ENCODE data around the gene PHLPP1.
"Not testable (repeated sequence)": the region's sequence is repeated elsewhere in the genome, so short reads cannot be mapped to it uniquely, and the experiment has no call there.

The PHLPP1 gene

GRCh38 chr18:62776024-62776570, 60.8 kb downstream of the PHLPP1 start:
- DNase-seq: no peak

GRCh38 chr18:62777814-62778213, 62.5 kb downstream of the PHLPP1 start:
- no peak for DNase-seq

- no peak for DNase-seq
Observed at GRCh38 chr18:62778976-62779869, 63.9 kb downstream of the PHLPP1 start.

- no peak for DNase-seq
Observed at GRCh38 chr18:62781262-62781661, 65.9 kb downstream of the PHLPP1 start.

GRCh38 chr18:62781893-62782292, 66.6 kb downstream of the PHLPP1 start:
- peak; percentile 15 for DNase-seq

- DNase-seq: no peak
Observed at GRCh38 chr18:62784338-62784965, 69.1 kb downstream of the PHLPP1 start.

- no peak for DNase-seq
Observed at GRCh38 chr18:62784966-62785413, 69.6 kb downstream of the PHLPP1 start.

GRCh38 chr18:62786689-62787088, 71.3 kb downstream of the PHLPP1 start:
- DNase-seq: no peak

- no peak for DNase-seq
Observed at GRCh38 chr18:62788111-62788510, 72.8 kb downstream of the PHLPP1 start.

GRCh38 chr18:62788876-62789275, 73.5 kb downstream of the PHLPP1 start:
- no peak for DNase-seq

GRCh38 chr18:62790871-62791772, 75.8 kb downstream of the PHLPP1 start:
- DNase-seq: no peak

GRCh38 chr18:62792016-62792415, 76.7 kb downstream of the PHLPP1 start:
- DNase-seq: no peak

GRCh38 chr18:62795813-62796212, 80.5 kb downstream of the PHLPP1 start:
- no peak for DNase-seq

- DNase-seq: no peak
Observed at GRCh38 chr18:62796216-62796621, 80.9 kb downstream of the PHLPP1 start.

- no peak for DNase-seq
Observed at GRCh38 chr18:62797329-62797728, 82.0 kb downstream of the PHLPP1 start.

- DNase-seq: no peak
Observed at GRCh38 chr18:62799977-62800376, 84.6 kb downstream of the PHLPP1 start.

- no peak for DNase-seq
Observed at GRCh38 chr18:62802523-62802922, 87.2 kb downstream of the PHLPP1 start.

GRCh38 chr18:62807396-62807795, 92.1 kb downstream of the PHLPP1 start:
- DNase-seq: no peak

- no peak for DNase-seq
Observed at GRCh38 chr18:62808123-62808522, 92.8 kb downstream of the PHLPP1 start.

GRCh38 chr18:62809445-62809844, 94.1 kb downstream of the PHLPP1 start:
- not testable (repeated sequence) for DNase-seq

GRCh38 chr18:62809900-62810299, 94.6 kb downstream of the PHLPP1 start:
- DNase-seq: no peak

- DNase-seq: no peak
Observed at GRCh38 chr18:62810682-62811081, 95.3 kb downstream of the PHLPP1 start.

- DNase-seq: no peak
Observed at GRCh38 chr18:62811674-62812073, 96.3 kb downstream of the PHLPP1 start.
